ENCODE data around the gene PDE4DIP.
"Not testable (repeated sequence)": the region's sequence is repeated elsewhere in the genome, so short reads cannot be mapped to it uniquely, and the experiment has no call there.

PDE4DIP gene

DNA sequence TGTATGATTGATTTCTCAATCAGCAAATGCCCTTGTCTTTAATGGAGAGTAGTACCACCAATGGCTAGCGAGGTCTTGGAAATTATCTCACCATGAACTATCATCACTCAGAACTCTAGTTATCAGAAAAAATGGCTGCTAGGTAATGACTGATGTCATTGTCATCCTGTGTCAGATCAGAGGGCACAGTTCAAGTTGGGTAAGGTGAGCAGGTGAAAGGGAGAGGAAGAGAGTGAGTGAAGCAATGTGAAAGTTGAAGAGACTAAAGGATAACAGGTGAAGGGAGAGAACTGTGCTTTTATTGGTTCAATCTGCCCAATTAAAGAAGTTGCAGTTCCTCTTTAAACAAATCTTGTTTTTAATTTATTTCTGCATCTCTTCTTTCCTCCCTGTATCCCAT, 76.8 kb downstream of the PDE4DIP start:
- DNase-seq (ENCODE audit: low read depth) = not testable (repeated sequence)

DNA sequence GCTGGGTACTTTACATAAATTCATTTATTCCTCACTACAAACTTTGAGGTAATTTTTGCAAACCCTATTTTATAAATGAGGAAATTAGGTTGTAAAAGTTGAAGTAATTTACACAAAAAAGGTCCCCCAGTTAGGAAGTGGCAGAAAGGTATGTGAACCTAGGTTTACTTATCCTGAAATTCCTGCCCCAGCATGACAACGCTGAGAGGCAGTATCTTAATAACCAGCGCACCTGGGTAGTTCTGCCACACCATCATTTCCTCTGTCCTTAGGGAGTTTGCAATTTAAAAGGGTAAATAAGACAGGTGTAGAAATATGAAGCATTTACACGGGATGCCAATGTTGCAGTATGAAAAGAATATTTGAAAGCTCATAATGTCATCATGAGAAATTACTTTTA, 79.6 kb downstream of the PDE4DIP start:
- DNase-seq (ENCODE audit: low read depth) = not testable (repeated sequence)

- not testable (repeated sequence) for DNase-seq (ENCODE audit: low read depth)
These were observed 83.4 kb downstream of the PDE4DIP start for GRCh38 chr1:148927645-148928044.

GRCh38 chr1:148929253-148929652, 85.0 kb downstream of the PDE4DIP start:
- DNase-seq (ENCODE audit: low read depth) = not testable (repeated sequence)

GRCh38 chr1:148935381-148936002, 91.3 kb downstream of the PDE4DIP start:
- DNase-seq (ENCODE audit: low read depth) = not testable (repeated sequence)

DNA sequence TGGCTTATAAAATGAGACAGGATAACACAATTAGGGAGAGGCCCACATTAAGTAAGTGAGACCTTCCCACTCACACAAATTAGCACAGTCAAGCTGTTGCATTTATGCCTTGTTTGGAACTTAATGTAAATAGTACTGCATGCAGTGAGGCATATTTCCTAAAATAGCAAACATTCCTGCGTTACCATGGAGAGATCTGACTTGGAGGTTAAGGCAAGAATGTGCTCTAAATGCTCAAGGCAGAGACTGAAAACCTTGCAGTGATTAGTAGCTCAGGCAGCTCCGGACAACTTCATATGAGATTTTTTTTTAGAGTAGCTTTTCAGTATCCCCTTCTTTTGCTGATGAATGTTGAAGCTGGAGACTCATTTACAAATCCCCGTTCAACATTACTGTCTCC, 98.7 kb downstream of the PDE4DIP start:
- DNase-seq (ENCODE audit: low read depth) = not testable (repeated sequence)

DNA sequence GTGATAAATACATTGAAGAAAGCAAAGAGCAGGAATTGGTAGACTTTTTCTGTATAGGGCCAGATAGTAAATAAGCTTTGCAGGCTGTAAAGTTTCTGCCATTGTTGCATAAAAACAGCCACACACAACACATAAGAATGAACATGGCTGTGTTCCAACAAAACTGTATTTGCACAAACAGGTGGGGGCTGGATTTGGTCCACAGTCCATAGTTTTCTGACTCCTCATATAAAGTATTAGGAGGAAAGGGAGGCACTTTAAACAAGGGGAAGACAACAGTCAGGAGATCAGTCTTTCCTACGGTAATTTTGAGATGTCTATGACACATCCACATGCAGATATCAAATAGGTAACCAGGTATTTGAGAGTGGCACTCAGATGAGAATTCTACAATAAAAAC, 100.9 kb downstream of the PDE4DIP start:
- not testable (repeated sequence) for DNase-seq (ENCODE audit: low read depth)

DNA sequence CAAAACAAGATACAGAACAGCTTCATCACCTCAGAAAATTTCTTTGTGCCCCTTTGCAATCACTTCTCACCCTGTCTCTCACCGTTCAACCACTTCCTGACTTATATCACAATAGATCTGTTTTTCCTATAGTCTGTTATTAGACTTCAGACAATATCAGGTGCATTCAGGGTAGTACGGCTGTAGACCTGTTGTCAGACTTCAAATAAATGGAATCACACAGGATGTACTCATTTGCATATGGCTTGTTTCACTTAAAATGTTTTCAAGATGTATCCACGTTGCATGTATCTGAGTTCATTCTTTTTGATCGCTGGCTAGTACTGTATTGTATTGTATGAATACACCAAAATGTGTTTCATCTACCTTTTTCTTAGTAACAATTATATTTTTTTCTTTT, 104.5 kb downstream of the PDE4DIP start:
- DNase-seq (ENCODE audit: low read depth) = not testable (repeated sequence)

DNA sequence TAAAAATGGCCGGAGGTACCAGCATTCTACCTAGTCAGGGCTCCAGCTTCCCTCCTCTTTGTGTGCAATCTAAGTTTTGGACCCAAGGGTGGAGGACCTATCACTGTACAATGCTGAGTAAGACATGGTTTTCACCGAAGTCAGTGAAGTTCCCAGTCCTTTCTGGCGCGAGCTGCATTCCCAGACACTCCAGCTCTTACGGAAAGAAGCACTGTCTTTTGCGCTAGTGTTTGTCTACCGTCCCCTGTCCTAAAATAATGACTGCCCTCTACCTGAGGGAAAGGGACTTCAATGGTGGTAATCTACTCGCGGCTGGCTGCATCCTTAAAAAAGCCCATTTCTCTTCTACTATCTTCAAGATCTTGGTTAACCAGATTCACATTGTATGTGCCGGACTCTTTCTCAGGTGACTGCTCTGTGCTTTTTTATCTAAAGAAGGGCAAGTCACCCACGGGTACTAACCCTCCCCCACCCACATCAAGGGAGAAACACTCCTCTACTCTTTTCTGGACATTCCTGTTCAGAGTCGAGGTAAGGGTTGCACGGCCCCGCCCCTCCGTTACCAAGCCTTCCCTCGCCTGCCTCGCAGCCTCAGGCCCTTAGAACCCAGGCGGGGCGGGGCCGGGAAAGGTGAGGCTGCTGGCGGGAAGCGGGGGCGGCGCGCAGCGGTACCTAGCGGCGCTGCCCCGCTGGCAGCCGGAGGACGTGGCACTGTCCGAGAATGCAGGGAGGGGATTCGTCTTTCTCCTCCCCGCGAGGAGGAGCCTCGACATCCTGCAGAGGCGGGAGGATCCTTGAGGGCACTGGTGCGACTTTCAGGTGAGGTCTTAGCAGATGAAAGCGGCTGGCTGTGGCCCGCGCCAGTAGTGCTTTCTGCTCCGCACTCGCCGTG, 107.4 kb downstream of the PDE4DIP start:
- DNase-seq (ENCODE audit: low read depth) = peak; percentile 51

GRCh38 chr1:148952253-148952937, 108.2 kb downstream of the PDE4DIP start:
- not testable (repeated sequence) for DNase-seq (ENCODE audit: low read depth)

DNA sequence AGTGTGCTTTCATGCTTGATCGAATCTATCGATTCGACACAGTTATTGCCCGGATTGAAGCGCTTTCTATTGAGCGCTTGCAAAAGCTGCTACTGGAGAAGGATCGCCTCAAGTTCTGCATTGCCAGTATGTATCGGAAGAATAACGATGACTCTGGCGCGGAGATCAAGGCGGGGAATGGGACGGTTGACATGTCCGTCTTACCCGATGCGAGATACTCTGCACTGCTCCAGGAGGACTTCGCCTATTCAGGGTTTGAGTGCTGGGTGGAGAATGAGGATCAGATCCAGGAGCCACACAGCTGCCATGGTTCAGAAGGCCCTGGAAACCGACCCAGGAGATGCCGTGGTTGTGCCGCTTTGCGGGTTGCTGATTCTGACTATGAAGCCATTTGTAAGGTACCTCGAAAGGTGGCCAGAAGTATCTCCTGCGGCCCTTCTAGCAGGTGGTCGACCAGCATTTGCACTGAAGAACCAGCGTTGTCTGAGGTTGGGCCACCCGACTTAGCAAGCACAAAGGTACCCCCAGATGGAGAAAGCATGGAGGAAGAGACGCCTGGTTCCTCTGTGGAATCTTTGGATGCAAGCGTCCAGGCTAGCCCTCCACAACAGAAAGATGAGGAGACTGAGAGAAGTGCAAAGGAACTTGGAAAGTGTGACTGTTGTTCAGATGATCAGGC, 108.8 kb downstream of the PDE4DIP start:
- DNase-seq (ENCODE audit: low read depth) = peak; percentile 3

DNA sequence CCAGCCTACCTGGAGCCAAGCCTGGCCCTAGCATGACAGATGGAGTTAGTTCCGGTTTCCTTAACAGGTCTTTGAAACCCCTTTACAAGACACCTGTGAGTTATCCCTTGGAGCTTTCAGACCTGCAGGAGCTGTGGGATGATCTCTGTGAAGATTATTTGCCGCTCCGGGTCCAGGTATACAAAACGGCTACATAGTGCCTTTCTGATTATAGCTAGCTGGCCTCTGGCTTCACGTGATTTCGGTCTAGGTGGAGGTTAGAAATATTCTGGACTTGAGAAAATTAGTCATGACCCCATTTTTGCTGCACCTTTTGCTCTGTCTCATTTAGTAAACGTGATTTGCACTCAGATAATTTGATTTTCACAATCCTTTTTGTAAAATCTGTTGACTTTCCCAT, 109.5 kb downstream of the PDE4DIP start:
- DNase-seq (ENCODE audit: low read depth) = not testable (repeated sequence)

- not testable (repeated sequence) for DNase-seq (ENCODE audit: low read depth)
These were observed 114.1 kb downstream of the PDE4DIP start for GRCh38 chr1:148958343-148958742.

- not testable (repeated sequence) for DNase-seq (ENCODE audit: low read depth)
These were observed 116.2 kb downstream of the PDE4DIP start for GRCh38 chr1:148960212-148961000.

GRCh38 chr1:148962127-148962857, 118.1 kb downstream of the PDE4DIP start:
- DNase-seq (ENCODE audit: low read depth) = not testable (repeated sequence)

GRCh38 chr1:148966084-148966483, 121.9 kb downstream of the PDE4DIP start:
- DNase-seq (ENCODE audit: low read depth) = not testable (repeated sequence)

- not testable (repeated sequence) for DNase-seq (ENCODE audit: low read depth)
These were observed 123.4 kb downstream of the PDE4DIP start for GRCh38 chr1:148967580-148967979.

DNA sequence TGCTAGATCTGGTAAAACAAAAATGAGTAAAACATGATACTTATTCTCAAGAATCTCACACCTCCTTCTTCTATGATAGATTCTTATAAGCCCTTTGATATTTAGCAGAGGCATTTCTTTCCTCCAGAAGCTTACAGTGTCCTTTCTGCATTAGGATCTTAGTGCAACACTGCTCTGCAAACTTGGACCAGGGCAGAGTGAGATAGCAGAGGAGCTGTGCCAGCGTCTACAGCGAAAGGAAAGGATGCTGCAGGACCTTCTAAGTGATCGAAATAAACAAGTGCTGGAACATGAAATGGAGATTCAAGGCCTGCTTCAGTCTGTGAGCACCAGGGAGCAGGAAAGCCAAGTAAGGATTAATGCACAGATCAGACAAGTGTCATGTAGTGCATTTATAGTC, 124.5 kb downstream of the PDE4DIP start:
- not testable (repeated sequence) for DNase-seq (ENCODE audit: low read depth)

DNA sequence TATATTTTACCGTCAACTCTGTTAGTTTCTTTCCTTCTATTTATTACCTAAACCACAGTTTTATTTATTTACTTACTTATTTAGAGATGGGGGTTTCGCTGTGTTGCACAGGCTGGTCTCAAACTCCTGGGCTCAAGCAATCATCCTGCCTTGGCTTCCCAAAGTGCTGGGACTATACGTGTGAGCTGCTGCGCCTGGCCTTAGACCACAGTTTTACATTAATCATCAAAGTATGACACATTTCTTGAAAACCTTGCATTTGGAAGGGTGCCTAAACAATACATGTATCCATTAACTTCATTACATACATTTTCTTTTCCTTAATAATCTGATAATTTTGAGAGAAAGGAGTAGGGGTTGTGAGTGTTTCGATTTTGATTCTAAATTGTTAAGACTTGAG, 124.9 kb downstream of the PDE4DIP start:
- not testable (repeated sequence) for DNase-seq (ENCODE audit: low read depth)

DNA sequence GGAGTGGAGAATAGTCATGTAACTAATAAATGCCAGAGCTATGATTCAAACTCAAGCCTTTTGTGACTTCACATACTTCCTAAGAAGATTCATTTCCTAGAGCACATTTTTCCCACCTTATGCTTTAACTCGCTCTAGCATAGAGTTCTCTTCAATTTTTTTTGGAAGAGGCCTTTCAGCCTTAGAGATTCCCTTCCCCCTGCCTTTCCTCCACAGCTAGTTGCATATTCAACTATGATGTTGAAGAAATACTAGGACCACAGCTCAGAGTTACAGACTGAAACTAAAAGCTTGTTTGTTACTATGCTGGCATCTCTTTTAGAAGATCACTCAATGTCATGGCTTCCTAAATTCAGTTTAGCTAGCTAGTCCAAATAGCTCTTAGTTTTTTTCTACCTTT, 131.2 kb downstream of the PDE4DIP start:
- DNase-seq (ENCODE audit: low read depth) = peak; percentile 12
